ENCODE measurements around the gene B3GNT9. TPM values are rescaled to one million over a fixed set of nuclear protein-coding genes. Genes with fewer than 3 reads are reported as not detected.

B3GNT9 gene
- total RNA-seq, 4 donors from 2014 or later = 2.5 to 4.0 (median 3.5) TPM

DNA sequence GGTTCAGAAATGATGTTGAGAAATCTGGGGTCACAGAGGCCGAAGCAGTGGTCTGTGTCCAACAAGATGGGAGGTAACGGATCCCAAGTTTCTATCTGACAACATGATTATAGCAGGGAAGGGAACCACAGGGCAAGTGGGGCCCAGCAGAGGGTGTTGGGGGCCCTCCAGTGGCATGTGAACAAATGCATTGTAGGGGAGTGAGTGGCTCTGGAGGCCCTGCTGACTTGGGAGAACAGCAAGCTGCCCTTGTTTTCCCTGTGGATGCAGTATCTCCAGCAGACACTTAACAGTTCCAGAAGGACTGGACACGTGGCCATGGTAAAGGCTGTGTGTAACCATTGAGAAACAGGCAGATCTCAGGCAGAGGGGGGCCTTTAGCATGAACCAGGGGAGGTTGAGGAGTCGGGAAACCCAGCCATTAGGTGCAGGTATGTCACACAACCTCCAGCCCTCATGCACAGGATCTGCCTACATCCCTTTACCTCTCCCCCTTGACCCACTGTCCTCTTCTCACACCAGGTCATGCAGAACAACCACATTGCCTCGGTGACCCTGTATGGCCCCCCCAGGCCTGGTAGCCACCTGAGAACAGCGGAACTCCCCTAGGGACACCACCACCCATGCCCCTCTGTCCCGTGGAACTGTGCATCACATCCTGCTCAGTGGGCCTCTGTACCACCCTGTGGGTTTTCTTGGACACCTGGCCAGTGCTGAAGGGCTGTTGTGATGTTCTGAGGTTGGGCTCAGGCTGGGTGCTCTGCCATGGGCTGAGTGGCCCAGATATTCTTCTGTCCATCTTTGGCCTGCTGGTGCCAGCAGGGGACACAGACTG lies 4.1 kb downstream of the B3GNT9 start:
- peaks cover 0 to 61% (median 4%) of the 10 kb centered on the region in 3 donors for H3K36me3 ChIP-seq
- H3K4me1 ChIP-seq = peaks cover 0 to 19% (median 3%) of the 10 kb centered on the region in 4 donors
- no peak for TF ChIP-seq POLR2A (IDR thresholded peaks at IDR 0.05)
- TF ChIP-seq, protein P1, sequence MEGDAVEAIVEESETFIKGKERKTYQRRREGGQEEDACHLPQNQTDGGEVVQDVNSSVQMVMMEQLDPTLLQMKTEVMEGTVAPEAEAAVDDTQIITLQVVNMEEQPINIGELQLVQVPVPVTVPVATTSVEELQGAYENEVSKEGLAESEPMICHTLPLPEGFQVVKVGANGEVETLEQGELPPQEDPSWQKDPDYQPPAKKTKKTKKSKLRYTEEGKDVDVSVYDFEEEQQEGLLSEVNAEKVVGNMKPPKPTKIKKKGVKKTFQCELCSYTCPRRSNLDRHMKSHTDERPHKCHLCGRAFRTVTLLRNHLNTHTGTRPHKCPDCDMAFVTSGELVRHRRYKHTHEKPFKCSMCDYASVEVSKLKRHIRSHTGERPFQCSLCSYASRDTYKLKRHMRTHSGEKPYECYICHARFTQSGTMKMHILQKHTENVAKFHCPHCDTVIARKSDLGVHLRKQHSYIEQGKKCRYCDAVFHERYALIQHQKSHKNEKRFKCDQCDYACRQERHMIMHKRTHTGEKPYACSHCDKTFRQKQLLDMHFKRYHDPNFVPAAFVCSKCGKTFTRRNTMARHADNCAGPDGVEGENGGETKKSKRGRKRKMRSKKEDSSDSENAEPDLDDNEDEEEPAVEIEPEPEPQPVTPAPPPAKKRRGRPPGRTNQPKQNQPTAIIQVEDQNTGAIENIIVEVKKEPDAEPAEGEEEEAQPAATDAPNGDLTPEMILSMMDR (IDR thresholded peaks at IDR 0.05) = no peak
- H3K9me3 ChIP-seq = no peaks in the 10 kb centered on the region
- DNase-seq = no peak
- H3K27ac ChIP-seq = no peak overlapping the region
- no peak overlapping the region for H3K4me3 ChIP-seq
- H3K27me3 ChIP-seq = no peaks in the 10 kb centered on the region

DNA sequence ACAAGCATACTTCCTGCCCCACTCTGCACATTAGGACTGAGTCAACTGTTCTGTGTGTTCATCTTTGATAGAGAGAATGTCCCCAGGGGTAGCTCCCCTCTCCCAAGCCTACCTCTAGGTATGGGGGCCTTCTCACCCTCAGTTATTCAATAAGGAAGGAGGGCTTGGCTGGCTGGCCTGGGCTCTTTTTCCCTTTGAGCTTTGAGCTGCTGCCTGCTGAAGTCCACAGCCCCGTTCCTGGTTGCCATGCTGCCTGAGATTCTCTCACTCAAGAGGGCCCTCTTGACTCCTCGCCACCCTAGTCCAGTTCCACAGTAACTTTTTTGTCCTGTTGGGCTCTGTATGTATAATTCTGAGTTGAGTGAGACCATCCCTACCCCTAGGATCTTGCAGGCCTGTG lies 5.1 kb downstream of the B3GNT9 start:
- no peaks in the 10 kb centered on the region for H3K27me3 ChIP-seq
- peaks cover 0 to 10% (median 1%) of the 10 kb centered on the region in 4 donors for H3K4me1 ChIP-seq
- no peak for DNase-seq
- no peak for TF ChIP-seq POLR2A (IDR thresholded peaks at IDR 0.05)
- TF ChIP-seq, protein P1 (IDR thresholded peaks at IDR 0.05) = no peak
- H3K27ac ChIP-seq = no peak overlapping the region
- no peaks in the 10 kb centered on the region for H3K9me3 ChIP-seq
- H3K4me3 ChIP-seq = no peak overlapping the region
- peaks cover 0 to 71% (median 4%) of the 10 kb centered on the region in 3 donors for H3K36me3 ChIP-seq

DNA sequence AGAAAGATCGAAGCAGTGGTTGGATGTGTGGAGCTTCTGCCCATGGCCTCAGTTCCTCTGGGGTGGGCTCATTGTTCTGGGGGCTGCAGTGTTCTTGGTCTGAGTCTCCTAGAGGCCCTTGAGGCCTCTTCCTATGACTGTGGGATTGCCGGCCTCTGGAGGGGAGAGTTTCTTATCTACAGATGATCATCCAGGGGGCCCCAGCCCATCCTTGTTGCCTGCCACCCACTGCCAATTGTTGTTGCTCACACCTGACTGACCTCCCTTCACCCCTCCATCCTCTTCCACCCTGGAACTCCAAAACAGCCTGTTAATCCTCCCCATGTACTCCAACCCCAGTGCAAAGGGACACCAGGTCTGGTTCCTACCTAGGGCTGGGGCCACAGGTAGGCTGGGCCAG lies 5.9 kb downstream of the B3GNT9 start:
- no peaks in the 10 kb centered on the region for H3K27me3 ChIP-seq
- no peak overlapping the region for H3K4me3 ChIP-seq
- peaks cover 0 to 2% (median 0%) of the 10 kb centered on the region in 4 donors for H3K4me1 ChIP-seq
- H3K9me3 ChIP-seq = no peaks in the 10 kb centered on the region
- DNase-seq = no peak
- TF ChIP-seq, protein P1 (IDR thresholded peaks at IDR 0.05) = no peak
- H3K27ac ChIP-seq = no peak overlapping the region
- H3K36me3 ChIP-seq = peaks cover 0 to 79% (median 4%) of the 10 kb centered on the region in 3 donors

DNA sequence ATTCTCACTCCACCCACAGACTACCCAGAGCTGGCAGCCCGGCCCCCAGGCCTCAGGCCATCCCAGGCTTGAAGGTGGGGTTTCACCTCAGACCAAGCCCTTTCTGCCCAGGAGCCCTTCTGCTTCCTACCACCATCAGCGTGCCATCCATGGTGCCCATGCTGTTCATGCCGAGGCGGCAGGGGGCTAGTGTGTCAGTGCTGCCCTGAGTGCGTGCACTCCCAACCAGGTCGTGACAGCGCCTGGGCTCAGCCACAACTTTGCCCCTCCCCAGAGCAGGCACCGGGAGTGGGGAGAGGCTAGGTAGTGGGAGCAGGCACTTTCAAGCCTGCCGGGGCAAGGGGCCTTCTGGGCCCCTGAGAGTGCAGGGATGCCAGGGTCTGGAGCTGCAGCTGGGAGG lies 8.5 kb downstream of the B3GNT9 start:
- Histone ChIP-seq H3K36me3 (peaks cover 0 to 97% (median 4%) of the 10 kb centered on the region in 3 donors), H3K9me3 (no peaks in the 10 kb centered on the region), H3K27me3 (no peaks in the 10 kb centered on the region), H3K4me3 (no peak overlapping the region), H3K27ac (no peak overlapping the region), H3K4me1 (no peaks in the 10 kb centered on the region)
- no peak for DNase-seq
- TF ChIP-seq, protein P1 (IDR thresholded peaks at IDR 0.05) = no peak
- TF ChIP-seq POLR2A (IDR thresholded peaks at IDR 0.05) = no peak

DNA sequence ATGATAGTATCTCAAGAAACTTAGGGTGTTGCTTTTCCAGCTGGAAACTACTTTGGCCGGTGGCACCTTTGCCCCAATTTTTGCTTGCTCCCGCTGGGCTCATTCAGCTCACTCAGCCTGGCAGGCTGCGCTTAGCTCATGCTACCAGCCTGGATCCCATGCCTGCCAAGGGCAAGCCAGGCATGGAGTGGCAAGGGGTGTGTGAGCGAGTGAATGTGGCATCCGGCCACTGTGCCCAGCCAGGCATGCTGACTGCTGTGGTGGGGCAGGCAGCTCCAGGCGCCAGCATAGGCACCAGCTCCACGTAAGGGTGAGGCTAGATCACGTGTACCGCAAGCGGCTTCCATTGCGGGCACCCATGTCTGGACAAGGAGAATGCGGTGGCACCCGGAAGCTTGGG lies 9.4 kb downstream of the B3GNT9 start:
- no peaks in the 10 kb centered on the region for H3K9me3 ChIP-seq
- no peak overlapping the region for H3K27ac ChIP-seq
- H3K4me3 ChIP-seq = no peak overlapping the region
- no peak for DNase-seq
- no peaks in the 10 kb centered on the region for H3K4me1 ChIP-seq
- H3K36me3 ChIP-seq = peaks cover 0 to 97% (median 4%) of the 10 kb centered on the region in 3 donors
- no peaks in the 10 kb centered on the region for H3K27me3 ChIP-seq
- TF ChIP-seq, protein P1 (IDR thresholded peaks at IDR 0.05) = no peak
- no peak for TF ChIP-seq POLR2A (IDR thresholded peaks at IDR 0.05)
